ENCODE measurements around the gene EXOSC5.
A peak's percentile ranks its signal among the peaks of the same experiment; 100 is the strongest.
"Not testable (repeated sequence)": the region's sequence is repeated elsewhere in the genome, so short reads cannot be mapped to it uniquely, and the experiment has no call there.

EXOSC5 gene

GRCh38 chr19:41411100-41411967 is 14.2 kb upstream of the EXOSC5 start:
- DNase-seq (ENCODE audit: low read depth, low spot score), result no peak

GRCh38 chr19:41410336-41411054 is 13.3 kb upstream of the EXOSC5 start:
- no peak for DNase-seq (ENCODE audit: low read depth, low spot score)
- no peak overlapping the region for H3K4me3 ChIP-seq (ENCODE audit: low read length)

More at GRCh38 chr19:41411100-41411967, 14.2 kb upstream of the EXOSC5 start:
- H3K4me3 ChIP-seq (ENCODE audit: low read length), result no peak overlapping the region

- DNase-seq (ENCODE audit: low read depth, low spot score), result no peak
- H3K4me3 ChIP-seq (ENCODE audit: low read length), result no peak overlapping the region
Observed at GRCh38 chr19:41409288-41409687, 12.1 kb upstream of the EXOSC5 start.

- not testable (repeated sequence) for H3K4me3 ChIP-seq (ENCODE audit: low read length); DNase-seq (ENCODE audit: low read depth, low spot score)
Observed at GRCh38 chr19:41408846-41409245, 11.7 kb upstream of the EXOSC5 start.

- H3K4me3 ChIP-seq (ENCODE audit: low read length), result no peak overlapping the region
- DNase-seq (ENCODE audit: low read depth, low spot score), result no peak
Observed at GRCh38 chr19:41408256-41408655, 11.1 kb upstream of the EXOSC5 start.

GRCh38 chr19:41407271-41407670 is 10.1 kb upstream of the EXOSC5 start:
- DNase-seq (ENCODE audit: low read depth, low spot score), result no peak
- no peak overlapping the region for H3K4me3 ChIP-seq (ENCODE audit: low read length)

- DNase-seq (ENCODE audit: low read depth, low spot score), result no peak
- no peak overlapping the region for H3K4me3 ChIP-seq (ENCODE audit: low read length)
Observed at GRCh38 chr19:41405776-41406175, 8.6 kb upstream of the EXOSC5 start.

- H3K4me3 ChIP-seq (ENCODE audit: low read length), result no peak overlapping the region
- DNase-seq (ENCODE audit: low read depth, low spot score), result no peak
Observed at GRCh38 chr19:41403181-41403970, 6.2 kb upstream of the EXOSC5 start.

GRCh38 chr19:41402010-41402409 is 4.9 kb upstream of the EXOSC5 start:
- H3K4me3 ChIP-seq (ENCODE audit: low read length), result no peak overlapping the region
- no peak for DNase-seq (ENCODE audit: low read depth, low spot score)

- no peak for DNase-seq (ENCODE audit: low read depth, low spot score)
- no peak overlapping the region for H3K4me3 ChIP-seq (ENCODE audit: low read length)
Observed at GRCh38 chr19:41401483-41401882, 4.3 kb upstream of the EXOSC5 start.

- H3K4me3 ChIP-seq (ENCODE audit: low read length), result no peak overlapping the region
- no peak for DNase-seq (ENCODE audit: low read depth, low spot score)
Observed at GRCh38 chr19:41399525-41399924, 2.4 kb upstream of the EXOSC5 start.

GRCh38 chr19:41399091-41399490 is 1.9 kb upstream of the EXOSC5 start:
- H3K4me3 ChIP-seq (ENCODE audit: low read length), result peak overlapping the region; percentile 59
- DNase-seq (ENCODE audit: low read depth, low spot score), result no peak

- peak overlapping the region; percentile 59 for H3K4me3 ChIP-seq (ENCODE audit: low read length)
Observed at GRCh38 chr19:41398598-41398997, 1.4 kb upstream of the EXOSC5 start.

GRCh38 chr19:41398050-41398418 is 875 bp upstream of the EXOSC5 start:
- DNase-seq (ENCODE audit: low read depth, low spot score), result no peak
- peak overlapping the region; percentile 59 for H3K4me3 ChIP-seq (ENCODE audit: low read length)

More at GRCh38 chr19:41398598-41398997, 1.4 kb upstream of the EXOSC5 start:
- no peak for DNase-seq (ENCODE audit: low read depth, low spot score)

- H3K4me3 ChIP-seq (ENCODE audit: low read length), result no peak overlapping the region
- no peak for DNase-seq (ENCODE audit: low read depth, low spot score)
Observed at GRCh38 chr19:41395355-41395754, 1.8 kb downstream of the EXOSC5 start.

GRCh38 chr19:41392775-41393174 is 4.4 kb downstream of the EXOSC5 start:
- DNase-seq (ENCODE audit: low read depth, low spot score), result no peak
- no peak overlapping the region for H3K4me3 ChIP-seq (ENCODE audit: low read length)

- no peak overlapping the region for H3K4me3 ChIP-seq (ENCODE audit: low read length)
- DNase-seq (ENCODE audit: low read depth, low spot score), result no peak
Observed at GRCh38 chr19:41391618-41392017, 5.5 kb downstream of the EXOSC5 start.

GRCh38 chr19:41386442-41386841 is 10.7 kb downstream of the EXOSC5 start:
- DNase-seq (ENCODE audit: low read depth, low spot score), result no peak
- no peak overlapping the region for H3K4me3 ChIP-seq (ENCODE audit: low read length)

GRCh38 chr19:41384351-41384750 is 12.8 kb downstream of the EXOSC5 start:
- DNase-seq (ENCODE audit: low read depth, low spot score), result no peak
- H3K4me3 ChIP-seq (ENCODE audit: low read length), result no peak overlapping the region

GRCh38 chr19:41381536-41381935 is 15.6 kb downstream of the EXOSC5 start:
- DNase-seq (ENCODE audit: low read depth, low spot score); H3K4me3 ChIP-seq (ENCODE audit: low read length): not testable (repeated sequence)
